ENCODE data around the gene RPS6KC1.

GRCh38 chr1:213266983-213267772 lies 216.1 kb downstream of the RPS6KC1 start:
- TF ChIP-seq CTCF (conservative IDR thresholded peaks at IDR 0.05 in 1 of 2, IDR thresholded peaks at IDR 0.05 in 1 of 2; ENCODE audit: extremely low read depth in 1 of 2, insufficient read depth in 1 of 2, low read depth in 1 of 2, low read length in 2 of 2) (no peak), EZH2 (IDR thresholded peaks at IDR 0.05; ENCODE audit: borderline replicate concordance, low read length) (no peak)

Measured in mammary epithelial cell (primary cell).